HUES48 (cell line): ENCODE measurements around the gene ZMYND11.

Source experiments
- H3K27ac ChIP-seq: one replicate; pipeline ENCODE4 v1.7.0; 2013; ENCODE audit warnings: low read depth, low read length, inconsistent platforms
- H3K27me3 ChIP-seq: 2 replicates; pipeline ENCODE4 v1.6.1; 2013; ENCODE audit warnings: mild to moderate bottlenecking, low read length; ENCODE audit not compliant: control insufficient read depth, insufficient read depth
- H3K36me3 ChIP-seq: 2 replicates; pipeline ENCODE4 v1.6.1; 2013; ENCODE audit warnings: low read length; ENCODE audit not compliant: control insufficient read depth, insufficient read depth
- H3K4me1 ChIP-seq: 2 replicates; pipeline ENCODE4 v1.6.1; 2013; ENCODE audit warnings: mild to moderate bottlenecking, low read length; ENCODE audit not compliant: control insufficient read depth, insufficient read depth
- H3K4me3 ChIP-seq: 2 replicates; pipeline ENCODE4 v1.5.1; 2013; ENCODE audit warnings: mild to moderate bottlenecking, low read depth, low read length
- H3K9ac ChIP-seq: 2 replicates; pipeline ENCODE4 v1.6.1; 2013; ENCODE audit warnings: mild to moderate bottlenecking, low read depth, low read length, moderate library complexity
- H3K9me3 ChIP-seq: 2 replicates; pipeline ENCODE4 v1.6.1; 2013; ENCODE audit warnings: low read length; ENCODE audit not compliant: control insufficient read depth, insufficient read depth

ZMYND11 gene

DNA sequence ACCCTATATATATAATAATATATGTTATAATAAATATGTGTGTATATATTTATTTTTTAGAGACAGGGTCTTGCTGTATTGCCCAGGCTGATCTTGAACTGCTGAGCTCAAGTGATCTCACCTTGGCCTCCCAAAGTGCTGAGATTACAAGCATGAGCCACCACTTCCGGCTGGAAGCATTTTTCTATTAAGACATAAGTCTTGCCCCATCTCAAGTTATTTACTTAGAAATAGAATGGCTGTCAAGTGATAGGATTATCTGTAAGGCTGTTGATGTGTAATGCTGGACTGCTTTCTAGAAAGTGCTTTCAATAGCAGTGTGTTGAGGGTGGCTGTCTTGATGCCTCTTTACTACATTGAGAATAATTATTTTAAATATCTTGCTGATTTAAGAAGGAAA, 65.2 kb downstream of the ZMYND11 start:
- Histone ChIP-seq H3K27me3 (no peaks in the 10 kb centered on the region), H3K4me3 (no peak overlapping the region), H3K9me3 (no peaks in the 10 kb centered on the region), H3K4me1 (no peaks in the 10 kb centered on the region), H3K9ac (no peak overlapping the region), H3K27ac (no peak overlapping the region), H3K36me3 (no peaks in the 10 kb centered on the region)

DNA sequence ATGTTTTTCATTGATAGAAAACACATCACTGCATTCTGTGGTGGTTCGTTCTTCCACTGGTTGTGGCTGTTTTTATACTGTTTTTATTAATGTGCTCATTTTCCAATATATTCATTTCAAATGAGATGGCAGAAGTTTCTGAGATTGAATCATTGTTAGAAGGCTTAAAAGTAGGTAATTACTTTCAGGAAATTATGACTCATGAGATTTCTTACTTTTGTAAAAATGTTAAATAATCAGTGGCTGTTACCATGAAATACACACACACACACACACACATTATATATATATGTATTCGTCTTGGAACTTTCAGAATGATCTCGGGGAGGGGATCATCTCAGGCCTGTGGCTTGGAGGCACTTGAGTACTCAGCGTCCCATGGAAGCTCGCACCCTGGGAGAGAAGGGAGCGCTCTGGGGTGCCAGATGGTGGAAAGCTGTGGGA, 66.1 kb downstream of the ZMYND11 start:
- Histone ChIP-seq H3K27me3 (no peaks in the 10 kb centered on the region), H3K4me3 (no peak overlapping the region), H3K4me1 (no peaks in the 10 kb centered on the region), H3K36me3 (no peaks in the 10 kb centered on the region), H3K9me3 (no peaks in the 10 kb centered on the region), H3K9ac (no peak overlapping the region), H3K27ac (no peak overlapping the region)

DNA sequence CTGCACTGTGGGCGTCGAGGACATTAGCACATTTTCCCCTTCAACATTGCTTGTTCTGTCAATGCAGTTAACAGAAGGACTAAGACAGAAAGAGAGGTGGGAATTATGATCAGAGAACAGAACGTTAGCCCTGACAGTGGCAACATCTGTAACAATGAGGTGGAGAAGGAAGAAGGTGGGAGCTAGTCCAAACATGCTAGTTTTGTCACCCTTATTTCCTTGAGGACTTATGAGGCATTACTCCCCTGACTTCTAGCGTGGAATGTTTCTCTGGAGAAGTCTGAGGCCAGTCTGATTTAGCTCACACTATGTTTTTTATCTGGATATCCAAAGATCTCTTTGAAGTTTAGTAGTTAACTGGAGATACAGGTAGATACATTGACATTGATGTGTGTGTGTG, 73.4 kb downstream of the ZMYND11 start:
- H3K9me3 ChIP-seq = no peaks in the 10 kb centered on the region
- H3K4me3 ChIP-seq = no peak overlapping the region
- H3K4me1 ChIP-seq = no peaks in the 10 kb centered on the region
- peaks cover 9% of the 10 kb centered on the region for H3K36me3 ChIP-seq
- no peak overlapping the region for H3K9ac ChIP-seq
- H3K27ac ChIP-seq = no peak overlapping the region
- no peaks in the 10 kb centered on the region for H3K27me3 ChIP-seq

DNA sequence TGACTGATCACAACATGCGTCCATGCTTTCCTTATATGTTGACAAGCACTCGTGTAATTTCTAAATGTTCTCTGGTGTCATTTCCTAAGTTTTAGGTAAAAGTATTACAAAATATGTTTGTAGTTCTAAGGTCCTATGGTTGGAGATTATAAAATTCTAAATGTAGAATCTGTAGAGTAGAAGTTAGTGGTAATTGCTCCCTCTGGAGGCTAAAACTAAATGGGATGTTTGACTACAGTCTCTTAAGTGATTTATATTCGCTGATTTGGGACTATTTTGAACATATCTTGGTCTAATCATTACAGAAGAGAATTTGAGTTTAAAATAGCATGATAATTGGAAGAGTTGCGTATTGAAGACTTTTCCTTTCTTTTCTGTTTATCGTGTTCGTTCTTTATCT, 74.1 kb downstream of the ZMYND11 start:
- H3K27ac ChIP-seq = no peak overlapping the region
- H3K9me3 ChIP-seq = no peaks in the 10 kb centered on the region
- H3K4me1 ChIP-seq = no peaks in the 10 kb centered on the region
- peaks cover 9% of the 10 kb centered on the region for H3K36me3 ChIP-seq
- H3K4me3 ChIP-seq = no peak overlapping the region
- no peak overlapping the region for H3K9ac ChIP-seq
- no peaks in the 10 kb centered on the region for H3K27me3 ChIP-seq

DNA sequence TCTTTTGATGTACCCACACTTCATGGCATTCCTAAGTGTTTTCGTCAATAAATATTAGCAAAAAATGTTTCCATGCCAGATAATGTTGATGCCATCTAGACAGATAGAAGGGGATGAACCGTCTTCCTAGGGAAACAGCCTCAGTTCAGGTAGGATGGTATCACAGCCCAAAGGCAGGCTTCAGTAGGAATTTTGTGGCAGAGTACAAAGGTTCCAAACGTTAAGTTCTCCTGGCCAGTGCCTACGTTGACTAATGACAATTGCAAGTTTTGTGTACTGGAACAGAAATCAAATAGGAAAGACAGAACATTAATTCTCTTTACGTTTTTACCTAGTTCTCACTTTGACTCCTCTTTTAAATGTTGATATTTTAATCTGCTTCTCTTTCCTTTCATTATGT, 75.0 kb downstream of the ZMYND11 start:
- Histone ChIP-seq H3K9ac (no peak overlapping the region), H3K4me3 (no peak overlapping the region), H3K27me3 (no peaks in the 10 kb centered on the region), H3K27ac (no peak overlapping the region), H3K9me3 (no peaks in the 10 kb centered on the region), H3K36me3 (peaks cover 9% of the 10 kb centered on the region), H3K4me1 (no peaks in the 10 kb centered on the region)

DNA sequence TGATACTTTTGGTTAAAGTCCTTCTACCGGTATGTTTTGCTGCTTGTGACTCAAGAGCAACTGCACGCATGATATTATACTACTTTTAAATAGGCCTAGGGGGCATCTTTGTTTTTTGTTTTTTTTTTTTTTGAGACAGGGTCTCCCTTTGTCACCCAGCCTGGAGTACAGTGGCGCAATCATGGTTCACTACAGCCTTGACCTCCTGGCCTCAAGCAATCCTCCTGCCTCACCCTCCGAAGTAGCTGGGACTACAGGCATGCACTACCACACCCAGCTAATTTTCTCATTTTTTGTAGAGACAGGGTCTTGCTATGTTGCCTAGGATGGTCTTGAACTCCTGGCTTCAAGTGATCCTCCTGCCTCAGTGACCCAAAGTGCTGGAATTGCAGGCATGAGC, 80.2 kb downstream of the ZMYND11 start:
- H3K27ac ChIP-seq = no peak overlapping the region
- no peaks in the 10 kb centered on the region for H3K27me3 ChIP-seq
- H3K4me3 ChIP-seq = no peak overlapping the region
- no peaks in the 10 kb centered on the region for H3K4me1 ChIP-seq
- H3K9ac ChIP-seq = no peak overlapping the region
- peaks cover 2% of the 10 kb centered on the region; the same call in 1 of the 2 replicates for H3K36me3 ChIP-seq
- no peaks in the 10 kb centered on the region for H3K9me3 ChIP-seq

DNA sequence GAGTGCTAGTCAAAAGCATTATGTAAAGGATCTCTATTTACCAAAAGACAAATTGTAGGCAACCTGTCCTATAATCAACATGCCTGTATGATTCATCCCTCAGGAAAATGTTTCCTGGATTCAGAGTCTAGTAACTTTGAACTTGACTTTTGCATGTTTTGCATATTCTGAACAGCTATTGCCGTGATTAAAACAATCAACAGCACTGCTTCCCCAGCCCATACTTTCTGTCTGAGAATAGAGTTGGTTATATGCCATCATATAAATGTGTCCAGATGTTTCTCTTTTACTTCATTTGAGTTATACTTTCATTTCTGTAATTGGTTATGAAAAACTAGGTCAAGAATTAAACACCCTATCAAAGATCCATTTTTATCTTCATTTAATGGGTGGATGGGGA, 83.5 kb downstream of the ZMYND11 start:
- H3K9ac ChIP-seq = no peak overlapping the region
- H3K27ac ChIP-seq = no peak overlapping the region
- no peaks in the 10 kb centered on the region for H3K27me3 ChIP-seq
- H3K36me3 ChIP-seq = no peaks in the 10 kb centered on the region
- no peaks in the 10 kb centered on the region for H3K9me3 ChIP-seq
- H3K4me3 ChIP-seq = no peak overlapping the region
- H3K4me1 ChIP-seq = no peaks in the 10 kb centered on the region

DNA sequence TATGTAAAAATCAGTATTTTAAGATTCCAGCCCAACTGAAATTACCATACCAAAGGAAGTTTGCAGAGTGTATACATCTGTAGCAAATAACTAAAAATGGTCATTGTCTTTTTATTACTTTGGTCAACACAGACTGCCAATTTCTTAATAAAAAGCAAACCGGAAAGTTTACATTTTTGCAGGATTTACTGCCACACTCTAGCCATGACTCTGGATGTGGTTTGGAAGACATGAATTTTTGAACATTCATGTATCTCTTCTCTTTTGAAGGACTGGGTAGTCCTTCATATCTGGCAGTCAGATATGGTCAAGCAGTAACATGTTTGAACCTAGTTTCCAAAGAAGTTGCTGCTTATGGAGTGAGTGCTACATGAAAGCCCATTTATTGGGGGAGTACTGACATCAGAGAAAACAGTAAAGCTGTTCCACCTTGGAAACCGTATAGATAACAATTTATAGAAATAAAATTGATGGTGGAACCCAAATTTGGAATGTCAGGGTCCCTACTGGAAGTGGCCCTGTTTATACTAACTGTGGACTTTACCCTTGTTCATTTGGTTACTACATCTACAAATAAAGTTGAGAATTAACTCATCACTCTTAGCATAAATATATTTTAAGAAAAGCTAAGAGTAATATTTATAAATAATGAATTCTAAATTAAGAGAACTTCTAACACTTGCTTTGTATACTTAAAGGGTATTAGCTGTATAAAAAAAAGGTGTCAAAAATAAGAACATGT, 84.6 kb downstream of the ZMYND11 start:
- Histone ChIP-seq H3K4me1 (no peaks in the 10 kb centered on the region), H3K9me3 (no peaks in the 10 kb centered on the region), H3K9ac (no peak overlapping the region), H3K4me3 (no peak overlapping the region), H3K36me3 (no peaks in the 10 kb centered on the region), H3K27me3 (no peaks in the 10 kb centered on the region), H3K27ac (no peak overlapping the region)

DNA sequence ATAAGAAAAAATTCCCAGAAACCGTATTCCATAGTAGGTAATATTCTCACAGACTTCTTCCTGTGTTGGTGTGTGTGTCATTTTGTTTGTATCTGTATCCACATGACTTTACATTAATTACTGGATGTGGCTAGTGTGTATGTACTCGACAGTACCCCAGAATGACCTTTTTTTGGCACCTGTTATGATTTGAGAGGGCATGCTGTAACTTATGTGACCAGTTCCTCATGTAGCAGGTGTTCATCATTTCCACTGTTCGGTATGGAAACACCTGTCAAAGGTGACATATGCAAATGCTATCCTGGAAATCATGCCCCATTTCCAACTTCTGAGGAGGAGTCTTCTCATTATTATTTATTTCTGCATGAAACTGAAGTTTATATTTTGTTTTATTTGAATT, 89.3 kb downstream of the ZMYND11 start:
- H3K27ac ChIP-seq = no peak overlapping the region
- H3K4me1 ChIP-seq = no peaks in the 10 kb centered on the region
- no peaks in the 10 kb centered on the region for H3K9me3 ChIP-seq
- H3K36me3 ChIP-seq = no peaks in the 10 kb centered on the region
- no peak overlapping the region for H3K4me3 ChIP-seq
- no peaks in the 10 kb centered on the region for H3K27me3 ChIP-seq
- H3K9ac ChIP-seq = no peak overlapping the region

DNA sequence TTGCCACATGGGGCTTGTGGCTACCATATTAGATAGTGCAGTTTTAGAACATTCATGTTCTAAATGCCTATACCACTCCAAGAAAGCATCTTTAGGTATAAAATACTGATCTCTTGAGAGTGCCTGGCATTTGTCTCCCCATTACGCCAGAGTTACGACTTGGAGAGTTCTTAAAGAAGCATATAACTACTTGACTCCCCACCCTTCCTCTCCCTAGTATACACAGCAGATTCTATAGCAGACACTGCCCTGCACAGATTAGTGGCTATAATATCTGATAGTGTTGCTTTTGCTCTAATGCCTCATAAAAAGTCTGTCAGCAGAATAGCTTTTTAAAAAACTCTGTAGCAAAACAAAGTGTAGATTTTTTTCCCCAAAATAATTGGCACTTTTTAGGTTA, 90.8 kb downstream of the ZMYND11 start:
- Histone ChIP-seq H3K4me3 (no peak overlapping the region), H3K4me1 (no peaks in the 10 kb centered on the region), H3K27ac (no peak overlapping the region), H3K27me3 (no peaks in the 10 kb centered on the region), H3K9ac (no peak overlapping the region), H3K9me3 (no peaks in the 10 kb centered on the region), H3K36me3 (no peaks in the 10 kb centered on the region)

DNA sequence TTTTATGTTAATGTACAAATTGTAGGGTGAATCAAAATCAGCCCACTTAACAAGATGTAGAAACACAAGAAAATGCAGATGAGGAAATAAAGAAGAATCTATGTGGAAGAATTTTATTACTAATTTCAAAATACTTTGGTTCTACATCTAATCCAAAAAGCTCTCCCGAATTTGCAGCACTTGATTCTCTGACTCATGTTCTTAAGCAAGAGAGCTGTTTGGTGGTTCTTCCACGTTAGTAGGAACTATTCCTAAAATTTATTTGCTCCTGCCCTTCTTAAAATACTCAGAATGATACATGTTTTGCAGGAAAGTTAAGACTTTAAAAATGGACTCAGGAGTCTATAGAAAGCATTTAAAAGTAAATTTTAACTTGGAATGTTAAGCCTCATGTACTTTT, 91.8 kb downstream of the ZMYND11 start:
- Histone ChIP-seq H3K27me3 (no peaks in the 10 kb centered on the region), H3K36me3 (no peaks in the 10 kb centered on the region), H3K9ac (no peak overlapping the region), H3K4me1 (no peaks in the 10 kb centered on the region), H3K4me3 (no peak overlapping the region), H3K9me3 (no peaks in the 10 kb centered on the region), H3K27ac (no peak overlapping the region)
